Small intestine (tissue), 4 donors: ENCODE results near the gene DNLZ. TPM values are rescaled to one million over a fixed set of nuclear protein-coding genes. Genes with fewer than 3 reads are reported as not detected.

Experiments used
- polyA plus RNA-seq, 4 donors: library from polyadenylated mRNA; stranded (reverse) in 3 of 4; unstranded in 1 of 4; fragments of 200-250 nt in 3 of 4; fragments of 120-200 nt in 1 of 4; gene quantifications; one replicate each; pipeline versions ENCODE4 v1.2.1 to v1.2.3, GENCODE V29; 2013
- donor health status: healthy with polysubstance abuse.
- donor health status: Bipolar disorder and iron deficiency.
- donor health status: healthy.

DNLZ gene
- polyA plus RNA-seq, 4 donors = 8.5 to 16.1 (median 11.0) TPM

Other genes with a start within 250 kb of the DNLZ start
- 10 to 100 TPM; 21.2 to 43.9 (median 32.2) TPM for gene TMEM250, start 244.9 kb downstream of the DNLZ start, polyA plus RNA-seq
- gene LHX3, start 158.6 kb downstream of the DNLZ start, polyA plus RNA-seq = not detected
- gene QSOX2, start 117.9 kb downstream of the DNLZ start, polyA plus RNA-seq = 10 to 100 TPM in 1 of 4 donors, 1 to 10 TPM in 3; 1.4 to 11.0 (median 4.3) TPM
- 1 to 10 TPM in 1 of 4 donors, under 1 TPM in 1, not detected in 2; 0.01 to 2.7 TPM for gene CCDC187, start 59.6 kb downstream of the DNLZ start, polyA plus RNA-seq
- 10 to 100 TPM in 1 of 4 donors, 1 to 10 TPM in 3; 1.1 to 40.9 (median 2.9) TPM for gene GPSM1, start 36.2 kb downstream of the DNLZ start, polyA plus RNA-seq
- gene CARD9, start 9.9 kb upstream of the DNLZ start, polyA plus RNA-seq = 1 to 10 TPM; 1.8 to 3.8 (median 2.3) TPM
- gene SNAPC4, start 36.4 kb upstream of the DNLZ start, polyA plus RNA-seq = 10 to 100 TPM in 1 of 4 donors, 1 to 10 TPM in 3; 5.4 to 11.2 (median 6.3) TPM
- 10 to 100 TPM; 22.7 to 46.4 (median 31.8) TPM for gene ENTR1, start 46.9 kb upstream of the DNLZ start, polyA plus RNA-seq
- 10 to 100 TPM; 34.7 to 64.9 (median 48.9) TPM for gene PMPCA, start 46.9 kb upstream of the DNLZ start, polyA plus RNA-seq
- 1 to 10 TPM; 5.7 to 9.6 (median 7.3) TPM for gene INPP5E, start 76.1 kb upstream of the DNLZ start, polyA plus RNA-seq
- gene SEC16A, start 119.3 kb upstream of the DNLZ start, polyA plus RNA-seq = 10 to 100 TPM; 37.4 to 54.8 (median 39.7) TPM
- 10 to 100 TPM in 2 of 4 donors, 1 to 10 TPM in 2; 1.8 to 19.8 (median 7.3) TPM for gene NOTCH1, start 182.3 kb upstream of the DNLZ start, polyA plus RNA-seq